ENCODE results near the gene ATP5PB. TPM values are rescaled to one million over a fixed set of nuclear protein-coding genes. Genes with fewer than 3 reads are reported as not detected.

Gene ATP5PB
- polyA plus RNA-seq, 1 experiment = 519 TPM

GRCh38 chr1:111471538-111471937, 22.3 kb downstream of the ATP5PB start:
- H3K27me3 ChIP-seq (ENCODE audit: control insufficient read depth, insufficient read depth, low read length) = no peaks in the 10 kb centered on the region
- H3K27ac ChIP-seq (ENCODE audit: low read depth, low read length) = no peak overlapping the region
- H3K4me3 ChIP-seq (ENCODE audit: low read depth, low read length) = no peak overlapping the region
- ChIA-PET CTCF (interaction anchor here (0.6 to 2.3 kb wide), 5 partner anchors 10 to 276 kb away, joined by 3 to 10 read pairs (median 3); no protein-coding TSS in a partner anchor), POLR2A (interaction anchor here (0.7 kb wide), 1 partner anchor 200 kb away, joined by 4 read pairs; no protein-coding TSS in a partner anchor)
- no peaks in the 10 kb centered on the region for H3K9me3 ChIP-seq (ENCODE audit: control insufficient read depth, insufficient read depth, low read length)
- DNase-seq (ENCODE audit: low read depth, low spot score) = no peak
- no peak for TF ChIP-seq CTCF (IDR thresholded peaks at IDR 0.05; ENCODE audit: low read depth, low read length)

DNA sequence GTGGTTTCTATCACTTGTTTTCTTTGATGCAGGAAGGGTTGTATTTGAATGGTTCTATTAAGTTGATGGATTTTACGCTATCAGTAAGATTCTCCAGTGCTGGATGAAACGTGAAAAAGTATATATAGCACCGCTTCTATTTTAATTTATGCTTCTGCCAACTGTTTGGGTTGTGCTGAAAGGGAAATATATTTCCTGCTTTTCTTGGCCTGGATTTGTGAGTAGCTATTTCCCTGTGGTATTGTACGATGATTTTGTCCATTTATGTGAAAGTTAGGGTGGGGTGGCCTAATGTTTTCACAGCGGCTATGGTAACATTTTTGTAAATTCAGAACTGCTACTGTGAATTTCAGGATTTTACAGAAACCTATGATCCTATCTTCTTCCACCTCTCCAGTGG, 24.8 kb downstream of the ATP5PB start:
- no peaks in the 10 kb centered on the region for H3K9me3 ChIP-seq (ENCODE audit: control insufficient read depth, insufficient read depth, low read length)
- H3K27ac ChIP-seq (ENCODE audit: low read depth, low read length) = no peak overlapping the region
- ChIA-PET CTCF (interaction anchor here (0.5 to 1.6 kb wide), 4 partner anchors 8 to 315 kb away, joined by 3 to 9 read pairs (median 4); no protein-coding TSS in a partner anchor), POLR2A (no interaction called here)
- no peaks in the 10 kb centered on the region for H3K27me3 ChIP-seq (ENCODE audit: control insufficient read depth, insufficient read depth, low read length)
- DNase-seq (ENCODE audit: low read depth, low spot score) = no peak
- TF ChIP-seq CTCF (IDR thresholded peaks at IDR 0.05; ENCODE audit: low read depth, low read length) = no peak
- H3K4me3 ChIP-seq (ENCODE audit: low read depth, low read length) = no peak overlapping the region

DNA sequence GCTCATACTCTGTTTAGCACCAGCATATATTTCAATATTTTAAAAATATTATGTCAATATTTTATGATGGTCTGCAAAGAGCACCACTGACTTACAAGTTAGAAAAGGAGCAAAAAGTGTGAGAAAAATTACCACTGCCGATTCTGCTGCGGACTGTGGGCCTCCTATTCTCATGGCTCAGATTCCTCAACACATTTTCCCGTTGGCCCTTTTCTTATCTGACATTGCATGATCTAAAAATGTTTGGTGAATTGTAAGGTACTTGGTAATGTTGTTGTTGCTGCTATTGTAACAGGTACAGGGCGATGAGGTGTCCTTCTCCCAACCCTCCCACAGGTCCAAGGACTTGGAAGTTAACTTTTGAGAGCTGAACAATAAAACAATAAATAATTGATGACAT, 25.3 kb downstream of the ATP5PB start:
- CTCF ChIA-PET = interaction anchor here (0.5 to 1.6 kb wide), 4 partner anchors 33 to 314 kb away, joined by 3 to 9 read pairs (median 3); no protein-coding TSS in a partner anchor
- Histone ChIP-seq H3K4me3 (ENCODE audit: low read depth, low read length) (no peak overlapping the region), H3K9me3 (ENCODE audit: control insufficient read depth, insufficient read depth, low read length) (no peaks in the 10 kb centered on the region), H3K27me3 (ENCODE audit: control insufficient read depth, insufficient read depth, low read length) (no peaks in the 10 kb centered on the region), H3K27ac (ENCODE audit: low read depth, low read length) (no peak overlapping the region)
- TF ChIP-seq CTCF (IDR thresholded peaks at IDR 0.05; ENCODE audit: low read depth, low read length) = no peak
- POLR2A ChIA-PET = interaction anchor here (1.0 kb wide), 1 partner anchor 11 kb away, joined by 3 read pairs; no protein-coding TSS in a partner anchor
- no peak for DNase-seq (ENCODE audit: low read depth, low spot score)

GRCh38 chr1:111475701-111476100, 26.4 kb downstream of the ATP5PB start:
- no peak for DNase-seq (ENCODE audit: low read depth, low spot score)
- no peak for TF ChIP-seq CTCF (IDR thresholded peaks at IDR 0.05; ENCODE audit: low read depth, low read length)
- ChIA-PET CTCF (interaction anchor here (1.0 to 2.0 kb wide), 2 partner anchors 294 kb away, joined by 3 to 10 read pairs; no protein-coding TSS in a partner anchor), POLR2A (interaction anchor here (1.0 kb wide), 1 partner anchor 12 kb away, joined by 3 read pairs; no protein-coding TSS in a partner anchor)
- H3K4me3 ChIP-seq (ENCODE audit: low read depth, low read length) = no peak overlapping the region
- no peak overlapping the region for H3K27ac ChIP-seq (ENCODE audit: low read depth, low read length)
- no peaks in the 10 kb centered on the region for H3K9me3 ChIP-seq (ENCODE audit: control insufficient read depth, insufficient read depth, low read length)
- no peaks in the 10 kb centered on the region for H3K27me3 ChIP-seq (ENCODE audit: control insufficient read depth, insufficient read depth, low read length)

GRCh38 chr1:111476214-111476613, 26.9 kb downstream of the ATP5PB start:
- no peak overlapping the region for H3K4me3 ChIP-seq (ENCODE audit: low read depth, low read length)
- ChIA-PET CTCF (interaction anchor here (0.7 to 2.0 kb wide), 4 partner anchors 182 to 604 kb away, joined by 3 to 10 read pairs (median 4); no protein-coding TSS in a partner anchor), POLR2A (no interaction called here)
- no peak for TF ChIP-seq CTCF (IDR thresholded peaks at IDR 0.05; ENCODE audit: low read depth, low read length)
- H3K27ac ChIP-seq (ENCODE audit: low read depth, low read length) = no peak overlapping the region
- H3K27me3 ChIP-seq (ENCODE audit: control insufficient read depth, insufficient read depth, low read length) = no peaks in the 10 kb centered on the region
- no peak for DNase-seq (ENCODE audit: low read depth, low spot score)
- H3K9me3 ChIP-seq (ENCODE audit: control insufficient read depth, insufficient read depth, low read length) = no peaks in the 10 kb centered on the region

Measured in AG04450 (cell line).